Islet of Langerhans (tissue), 1 donor: Measurements from ENCODE around the gene MRGPRX3.

Experiments
- FAIRE-seq: peaks from one replicate; lab custom pipeline; 2011; peaks lifted over from hg19 to GRCh38; lab: Jason Lieb, UNC

Gene MRGPRX3

GRCh38 chr11:18171377-18172000, 39.1 kb downstream of the MRGPRX3 start:
- no peak for FAIRE-seq

GRCh38 chr11:18172666-18173065, 40.3 kb downstream of the MRGPRX3 start, which contains the start of gene MRGPRX4:
Gene MRGPRX4 (plus strand): TSS chr11:18172837. CDS start chr11:18173257, 420 bp downstream.
- no peak for FAIRE-seq

GRCh38 chr11:18173225-18173866, 41.0 kb downstream of the MRGPRX3 start:
- FAIRE-seq: no peak
